8988T (cell line): Measurements from ENCODE around the gene PLPPR1.
"Not testable (repeated sequence)": the region's sequence is repeated elsewhere in the genome, so short reads cannot be mapped to it uniquely, and the experiment has no call there.

Experiments
- DNase-seq: peaks from one replicate; pipeline ENCODE4 v3.0.0; 2011

PLPPR1 gene

DNA sequence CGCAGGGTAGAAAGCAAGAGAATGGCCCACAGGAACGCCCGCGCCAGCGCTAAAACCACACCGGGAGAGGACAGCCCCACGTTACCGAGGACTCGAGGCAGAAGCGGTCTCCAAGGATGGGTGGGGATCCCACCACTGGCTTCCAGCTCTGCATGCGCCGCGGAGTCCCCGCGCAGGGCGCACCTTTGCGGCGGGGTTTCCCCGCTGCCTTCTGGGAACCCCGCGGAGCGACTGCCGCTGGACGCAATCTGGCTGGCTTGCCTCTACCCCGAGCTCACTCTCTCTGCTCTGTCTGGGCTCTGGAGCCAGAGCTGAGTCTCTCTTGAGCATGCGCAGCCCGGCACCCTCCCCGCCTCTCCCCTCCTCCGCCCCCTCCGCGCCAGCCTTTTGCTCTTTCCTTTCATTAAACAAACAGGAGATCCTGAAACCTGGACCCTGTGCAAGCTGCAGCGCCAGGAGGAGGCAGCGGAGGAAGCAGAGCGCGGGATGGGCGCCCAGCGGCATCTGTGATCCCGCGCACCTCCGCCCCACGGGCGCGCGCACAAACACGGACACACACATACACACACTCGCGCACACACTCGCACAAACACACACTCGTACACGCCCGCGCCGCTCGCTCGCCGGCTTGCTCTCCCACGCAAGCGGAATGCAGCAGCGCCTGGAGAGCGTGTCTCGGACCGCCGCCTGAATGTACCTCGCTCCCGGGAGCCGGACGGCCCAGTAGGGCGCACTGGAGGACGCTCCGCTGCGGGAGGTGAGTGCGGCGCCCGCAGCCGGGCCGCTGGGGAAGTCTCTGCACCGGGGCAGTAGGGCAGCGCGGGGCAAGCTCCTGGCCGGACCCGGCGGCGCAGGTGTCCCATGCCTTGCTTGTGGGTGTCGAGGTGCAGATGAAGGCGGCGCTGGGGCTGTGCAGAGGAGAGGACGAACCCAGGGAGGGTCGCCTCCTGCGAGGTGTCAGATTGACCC lies at the start of gene PLPPR1:
PLPPR1 (plus strand) TSS at position 382 of the 969 bp plus-strand sequence.
- DNase-seq = no peak

DNA sequence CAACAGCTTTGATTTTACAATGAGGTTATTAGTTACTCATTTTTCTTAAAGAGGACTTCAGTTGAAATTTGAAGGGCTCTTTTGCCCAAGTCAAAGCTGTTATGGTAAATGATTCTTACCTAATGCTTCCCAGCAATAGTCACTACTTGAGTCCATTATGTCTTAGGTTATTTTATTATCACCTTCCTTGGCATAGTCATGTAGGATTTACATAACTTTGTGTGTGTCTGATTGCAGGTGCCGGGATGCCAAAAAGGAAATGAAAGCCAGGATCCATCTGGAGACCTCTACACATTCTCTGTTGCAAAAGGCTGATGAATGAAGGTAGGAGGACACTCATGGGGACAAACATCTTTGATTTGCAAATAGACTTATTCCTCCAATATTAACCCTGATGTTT lies 38.8 kb upstream of the PLPPR1 start:
- no peak for DNase-seq

DNA sequence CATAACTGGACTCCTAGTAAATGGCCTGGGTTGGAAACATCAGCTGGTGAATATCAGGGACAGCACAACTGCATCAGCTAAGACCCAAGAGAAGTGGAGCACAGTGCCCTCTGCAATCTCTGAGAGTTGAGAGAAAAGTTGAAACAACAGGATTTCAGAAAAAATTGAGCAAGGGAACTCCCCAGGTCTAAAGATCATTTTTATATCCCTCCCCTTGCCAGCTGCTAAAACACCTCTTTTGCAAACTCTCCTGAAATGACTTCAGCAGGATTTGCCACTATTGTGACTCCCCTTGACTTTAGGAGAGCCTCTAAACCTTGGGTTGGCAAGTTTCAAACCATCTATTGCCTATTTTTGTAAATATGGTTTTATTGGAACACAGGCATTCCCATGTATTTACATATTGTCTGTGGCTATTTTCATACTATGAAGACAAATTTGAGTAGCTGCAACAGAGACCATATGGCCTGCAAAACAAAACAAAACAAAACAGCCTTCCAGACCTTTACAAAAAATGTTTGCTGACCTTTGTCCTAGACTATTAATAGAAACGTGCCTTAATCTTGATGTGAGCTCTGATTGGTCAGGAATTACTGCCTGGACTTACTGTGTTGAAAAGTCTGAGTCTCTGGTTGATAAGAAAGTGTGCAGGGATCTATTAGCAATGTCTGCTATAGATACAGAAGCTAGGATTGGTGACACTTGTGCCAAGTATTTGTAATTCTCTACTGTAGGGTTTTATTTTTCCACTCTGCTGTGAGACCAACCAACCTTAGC lies 37.7 kb upstream of the PLPPR1 start:
- DNase-seq = no peak

DNA sequence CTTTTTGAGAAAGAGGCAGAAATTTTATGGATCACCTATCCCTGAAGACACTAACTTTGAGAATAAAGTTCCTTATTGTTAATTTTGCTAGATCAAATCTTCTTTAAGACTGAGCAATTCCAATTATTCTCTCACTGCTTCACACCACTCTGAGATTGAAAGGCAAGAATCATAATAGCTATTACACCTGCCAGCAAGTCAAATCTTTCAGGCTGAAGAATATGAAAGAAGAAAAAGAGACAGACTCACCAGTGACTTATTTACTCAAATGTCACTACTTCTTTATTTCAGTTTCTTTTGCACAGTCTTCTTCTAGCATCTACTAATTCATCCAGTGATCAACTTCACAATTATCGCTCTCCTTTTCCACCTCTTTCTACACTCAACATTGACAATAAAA lies 35.9 kb upstream of the PLPPR1 start:
- DNase-seq = no peak

DNA sequence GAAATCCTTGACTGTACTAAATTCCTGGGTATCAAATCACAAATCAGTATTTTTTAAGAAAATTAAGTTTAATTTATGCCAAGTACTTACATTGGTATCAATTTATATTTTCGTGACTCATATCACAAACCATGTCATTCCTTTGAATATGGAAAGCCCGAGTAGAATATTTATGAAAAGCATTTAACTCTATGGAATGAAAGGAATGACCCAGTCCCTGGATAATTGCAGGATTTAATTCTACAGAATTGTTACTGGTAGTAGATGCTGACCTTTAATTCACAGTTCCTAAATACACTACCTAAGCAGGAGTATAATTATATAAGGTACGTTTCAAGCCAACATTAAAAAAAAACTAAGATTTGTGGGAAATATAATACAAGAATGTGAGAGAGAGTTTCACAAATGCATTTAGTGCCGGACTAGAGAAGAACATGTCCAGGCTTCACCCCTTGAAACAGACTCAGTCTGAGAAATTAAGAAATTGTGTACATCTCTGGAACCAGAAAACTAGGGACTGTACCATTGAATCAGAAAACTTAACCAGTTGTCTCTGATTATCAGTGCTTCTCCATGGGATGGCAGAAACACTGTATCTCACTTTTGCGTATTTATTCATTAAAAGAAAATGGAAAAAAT lies 28.5 kb upstream of the PLPPR1 start:
- no peak for DNase-seq

DNA sequence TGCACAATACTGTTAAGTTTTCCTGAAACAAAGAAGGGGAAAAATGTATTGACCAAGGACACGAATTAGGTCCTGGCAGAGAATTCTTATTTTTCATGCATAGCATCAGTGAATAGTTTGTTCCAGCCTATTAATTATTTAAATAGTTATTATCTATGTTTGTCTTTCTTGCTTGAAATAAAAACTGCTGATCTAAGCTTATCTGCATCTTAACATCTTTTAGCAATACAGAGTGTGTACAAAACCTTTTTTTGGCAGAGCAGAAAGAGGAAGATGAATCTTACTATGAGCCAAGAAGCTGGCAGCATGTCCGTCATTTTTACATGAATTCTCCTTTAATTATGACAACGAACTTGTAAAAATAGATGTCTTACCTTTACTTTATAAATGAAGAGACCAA lies 23.3 kb upstream of the PLPPR1 start:
- no peak for DNase-seq

DNA sequence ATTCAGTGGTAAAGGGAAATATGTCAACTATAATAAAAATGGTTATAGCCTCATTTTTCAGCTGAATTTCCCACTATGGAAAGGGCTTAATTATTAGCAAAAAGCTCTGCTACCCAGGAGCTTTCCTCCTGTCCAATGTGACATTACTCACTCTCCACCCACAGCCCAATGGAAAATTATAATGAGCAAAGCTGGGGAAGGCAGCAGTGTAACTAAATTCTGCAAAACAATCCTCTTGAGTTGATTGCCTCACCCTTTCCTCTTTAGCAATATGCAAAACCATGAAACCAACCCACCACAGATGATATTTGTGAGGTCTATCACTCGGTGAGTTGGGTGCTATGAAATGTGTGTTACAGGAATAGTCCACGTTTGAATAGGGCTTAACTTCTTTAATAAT lies 14.0 kb upstream of the PLPPR1 start:
- no peak for DNase-seq

DNA sequence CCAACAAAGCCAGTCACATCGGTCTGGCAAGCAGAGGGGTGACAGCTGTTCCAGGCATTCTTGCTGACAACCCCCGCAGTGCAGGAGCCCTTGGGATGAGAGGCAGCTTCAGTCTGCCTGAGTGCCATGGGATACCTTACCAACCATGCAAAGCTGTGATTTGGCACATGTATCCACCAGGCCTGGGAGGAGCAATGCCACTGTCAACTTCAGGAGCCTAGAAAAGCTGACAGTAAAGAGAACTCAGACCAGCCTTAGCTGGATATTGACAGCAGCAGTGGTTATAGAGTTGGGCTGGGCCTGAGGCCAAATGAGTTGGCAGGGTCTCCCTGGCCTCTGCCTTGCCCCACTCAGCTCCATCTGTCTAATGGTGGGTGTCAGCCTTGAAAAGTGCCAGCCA lies 10.1 kb upstream of the PLPPR1 start:
- no peak for DNase-seq

DNA sequence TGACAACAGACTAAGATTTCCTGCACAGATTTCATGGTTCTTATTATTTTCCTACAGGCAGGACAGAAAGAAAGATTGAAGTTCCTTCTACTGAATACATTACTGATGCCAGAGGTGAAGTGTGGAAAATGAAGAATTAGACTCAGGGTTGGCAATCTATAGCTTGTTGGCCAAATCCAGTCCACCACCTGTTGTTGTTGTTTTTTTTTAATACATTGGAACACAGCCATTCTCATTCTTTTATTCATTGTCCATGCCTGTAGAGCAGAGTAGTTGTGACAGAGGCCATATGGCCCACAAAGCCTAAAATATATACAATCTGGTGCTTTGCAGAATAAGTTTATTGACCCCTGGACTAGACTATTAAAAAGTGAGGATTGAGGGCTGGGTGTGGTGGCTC lies 5.8 kb upstream of the PLPPR1 start:
- no peak for DNase-seq

DNA sequence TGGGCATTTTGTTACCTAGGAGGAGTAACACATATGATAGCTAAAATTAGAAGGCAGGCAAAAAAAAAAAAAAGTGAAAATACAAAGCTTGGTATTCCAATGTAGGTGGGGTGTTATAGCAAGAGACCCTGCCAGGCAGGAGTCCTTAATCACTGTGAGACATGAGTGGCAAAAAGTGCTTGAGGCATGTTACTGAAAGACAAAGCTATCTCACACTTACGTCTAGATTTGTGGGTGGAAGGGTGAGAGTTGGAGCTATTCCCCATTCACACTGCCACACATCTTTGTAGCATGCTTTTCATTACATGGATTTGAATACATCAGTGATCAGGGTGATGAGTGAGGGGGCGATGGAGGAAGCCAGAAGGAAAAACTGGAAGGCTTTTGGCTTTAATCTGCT lies 2.6 kb upstream of the PLPPR1 start:
- DNase-seq = no peak

DNA sequence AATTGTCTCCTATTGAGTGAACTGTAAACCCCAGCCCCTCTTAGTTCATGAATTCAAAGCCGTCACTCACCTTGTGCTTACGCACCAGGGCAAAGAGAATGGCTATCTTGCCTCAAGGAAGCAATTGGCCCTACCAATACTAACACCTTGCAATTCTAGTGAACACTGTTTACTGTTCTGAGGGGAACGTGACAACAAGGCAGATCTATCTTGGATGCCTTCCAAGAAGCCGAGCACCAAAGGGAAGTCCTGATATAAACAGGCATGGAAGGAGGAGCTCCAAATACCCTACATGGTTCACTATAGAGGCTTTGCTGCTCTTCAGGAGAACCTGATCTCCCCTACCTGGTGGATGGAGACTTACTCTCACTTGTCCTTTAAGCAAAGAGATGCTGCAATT lies 1.7 kb upstream of the PLPPR1 start:
- DNase-seq = no peak

DNA sequence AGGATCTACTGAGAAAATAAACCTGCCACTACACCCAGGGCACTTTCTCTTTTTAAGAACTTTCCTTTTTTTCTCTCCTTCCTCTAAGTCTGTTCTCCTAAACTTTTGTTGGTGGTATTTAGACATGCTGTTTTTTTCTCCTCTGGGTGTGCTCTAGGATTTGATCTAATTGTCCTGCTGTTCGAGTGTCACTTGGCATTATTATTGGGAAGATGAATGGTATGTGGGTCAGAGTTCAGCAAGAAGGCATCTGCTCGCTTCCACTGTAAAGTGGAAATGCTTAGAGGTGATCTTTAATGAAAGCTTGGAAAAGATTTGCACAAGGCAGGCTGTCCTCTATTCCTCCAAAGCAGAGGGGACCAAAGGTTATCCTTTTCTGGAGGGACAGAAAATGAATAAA lies 1.3 kb upstream of the PLPPR1 start:
- DNase-seq = no peak

DNA sequence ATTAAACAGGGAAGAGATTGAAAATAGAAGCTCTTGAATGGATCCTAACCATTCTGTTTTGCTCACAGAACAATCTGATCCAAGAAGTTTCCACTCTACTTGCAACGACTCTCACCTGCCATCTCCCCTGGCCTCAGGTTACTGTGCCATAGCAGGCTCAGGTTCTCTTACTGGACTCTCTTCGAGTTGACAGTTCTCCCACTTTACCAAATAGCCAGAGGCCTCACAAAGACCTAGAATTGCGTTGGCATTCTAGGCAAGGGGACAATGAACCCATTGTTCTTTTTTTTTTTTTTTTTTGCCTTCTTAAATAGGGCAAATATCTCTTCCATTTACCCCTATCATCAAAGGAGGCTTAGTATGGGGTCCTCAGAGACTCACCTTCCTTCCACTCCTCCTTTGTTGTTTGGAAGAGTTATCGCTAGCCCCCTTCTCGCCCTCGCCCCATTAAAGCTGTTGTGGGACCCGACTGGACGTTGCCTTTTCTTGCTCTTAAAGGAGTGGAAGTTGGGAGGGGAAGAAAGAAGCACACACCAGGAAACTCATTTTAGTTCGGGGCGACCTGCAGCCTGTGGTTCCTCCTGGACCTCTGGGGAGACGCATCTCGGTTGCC lies 688 bp upstream of the PLPPR1 start:
- no peak for DNase-seq

DNA sequence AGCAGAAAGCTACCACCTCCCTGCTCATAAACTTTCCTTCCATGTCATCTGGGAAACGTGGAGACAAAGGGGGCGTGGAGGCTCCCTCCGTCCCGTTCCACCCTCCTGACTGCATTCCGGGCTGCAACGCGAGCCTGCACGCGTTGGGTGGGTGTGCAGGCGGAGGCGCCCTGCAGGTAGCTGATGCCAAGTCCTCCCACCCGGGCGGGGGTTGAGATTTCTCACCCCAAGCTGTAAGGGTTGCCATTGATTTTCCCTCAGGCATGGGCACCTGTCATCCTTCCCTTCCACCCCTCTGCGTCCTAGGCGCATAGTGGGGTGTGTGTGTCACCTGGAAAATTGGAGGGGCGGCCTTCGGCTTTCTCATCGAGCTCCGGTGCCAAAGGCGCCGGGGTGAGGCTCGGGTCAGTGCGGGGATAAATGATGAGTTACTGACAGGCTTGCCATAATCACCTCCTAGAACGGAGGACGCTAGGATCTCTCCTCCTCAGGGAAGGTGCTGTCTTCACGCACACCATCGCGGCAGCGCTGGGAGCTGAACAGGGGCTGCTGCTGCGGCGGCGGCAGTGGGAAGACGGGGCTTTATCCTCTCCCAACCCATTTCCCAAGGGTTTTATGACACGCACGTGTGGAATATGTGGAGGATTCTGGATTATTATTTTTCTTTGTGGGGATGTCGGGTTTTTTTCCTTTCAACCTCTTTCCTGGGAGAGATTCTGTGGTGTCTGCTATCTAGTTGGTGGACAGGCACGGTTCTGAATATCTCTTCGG lies 973 bp downstream of the PLPPR1 start:
- no peak for DNase-seq

DNA sequence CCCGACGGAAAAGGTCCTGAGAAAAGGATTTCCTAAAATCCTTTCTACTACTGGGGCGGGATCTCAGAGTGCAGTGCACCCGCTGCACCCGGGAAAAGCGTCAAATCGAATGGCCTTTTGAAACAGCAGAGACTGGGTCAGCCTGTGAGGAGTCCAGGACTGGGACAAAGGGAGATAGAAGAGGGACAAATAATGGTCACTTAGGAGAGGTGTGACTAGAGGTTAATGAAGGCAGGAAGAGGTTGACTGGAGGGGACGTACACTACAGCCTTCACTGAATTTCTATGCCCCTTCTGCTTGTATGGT lies 1.5 kb downstream of the PLPPR1 start:
- DNase-seq = no peak

DNA sequence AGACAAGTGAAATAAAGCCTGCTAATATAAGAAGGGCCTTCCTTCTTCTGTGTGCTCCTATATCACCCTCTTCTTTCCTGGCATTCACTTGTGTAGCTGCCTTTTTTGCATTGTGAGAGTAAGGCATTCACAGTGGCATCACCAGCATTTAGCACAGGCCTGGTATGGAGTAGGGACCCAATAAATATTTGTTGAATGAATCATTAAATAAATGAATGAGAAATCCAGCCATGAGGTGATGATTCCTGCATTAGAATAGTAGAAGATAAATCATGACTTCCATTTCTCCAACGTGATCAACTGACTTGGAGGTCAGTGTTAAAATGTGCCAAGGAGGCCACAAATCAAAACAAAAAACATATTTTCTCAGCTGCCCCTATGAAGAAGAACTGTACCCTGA lies 3.9 kb downstream of the PLPPR1 start:
- DNase-seq = no peak

DNA sequence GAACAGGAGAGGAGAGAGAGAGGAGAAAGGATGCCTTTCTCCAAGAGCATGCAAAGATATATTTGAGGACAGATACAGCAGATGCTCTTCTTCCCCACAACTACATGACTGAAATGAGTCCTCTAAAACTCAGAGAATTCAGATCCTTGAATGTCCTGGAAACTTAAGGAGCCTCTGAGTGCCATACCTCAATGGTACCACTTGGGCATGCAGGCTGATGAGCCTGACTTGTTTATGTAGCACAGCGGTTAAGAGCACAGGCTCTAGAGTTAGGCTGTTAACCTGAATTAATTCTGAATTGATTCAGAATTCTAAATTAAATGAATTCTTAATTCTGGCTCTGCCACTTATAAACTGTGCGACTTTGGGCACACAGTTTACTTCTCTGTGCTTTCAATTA lies 5.7 kb downstream of the PLPPR1 start:
- DNase-seq = no peak

DNA sequence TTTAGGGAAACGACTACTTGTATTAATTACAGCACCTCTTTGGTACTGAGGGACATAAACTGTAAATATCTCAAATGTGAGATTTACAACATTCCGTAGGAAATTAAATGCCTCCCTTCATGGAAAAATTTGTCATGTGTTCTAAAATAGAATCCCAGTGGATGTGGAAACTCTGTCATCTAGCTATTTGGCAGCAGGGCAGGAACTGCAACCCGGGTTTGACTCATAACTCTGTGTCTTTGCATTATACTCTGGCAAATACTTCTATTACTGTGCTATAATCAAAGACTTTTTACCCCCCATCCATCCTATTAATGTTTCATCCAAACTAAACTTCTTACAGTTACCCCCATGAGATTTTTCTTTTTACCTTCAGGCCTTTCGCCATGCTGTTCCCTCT lies 6.6 kb downstream of the PLPPR1 start:
- DNase-seq = no peak

DNA sequence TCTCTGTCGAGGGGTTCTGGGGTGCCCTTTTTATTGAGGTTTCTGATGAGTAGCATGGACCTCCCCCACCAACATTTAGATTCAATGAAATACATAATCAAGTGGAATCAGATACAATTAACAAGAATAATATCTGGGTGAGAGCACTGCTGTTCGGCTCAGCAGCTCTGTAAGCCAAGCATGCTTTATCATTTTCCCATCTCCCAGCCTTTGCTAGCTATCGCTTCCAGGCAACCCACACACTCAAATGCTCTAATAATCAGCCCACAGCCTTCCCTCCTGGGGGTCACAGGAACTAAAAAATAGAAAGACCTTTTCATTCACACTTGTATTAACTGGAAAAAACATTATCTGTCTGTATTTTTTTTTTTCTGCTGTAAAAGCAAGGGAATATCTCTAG lies 8.9 kb downstream of the PLPPR1 start:
- no peak for DNase-seq

DNA sequence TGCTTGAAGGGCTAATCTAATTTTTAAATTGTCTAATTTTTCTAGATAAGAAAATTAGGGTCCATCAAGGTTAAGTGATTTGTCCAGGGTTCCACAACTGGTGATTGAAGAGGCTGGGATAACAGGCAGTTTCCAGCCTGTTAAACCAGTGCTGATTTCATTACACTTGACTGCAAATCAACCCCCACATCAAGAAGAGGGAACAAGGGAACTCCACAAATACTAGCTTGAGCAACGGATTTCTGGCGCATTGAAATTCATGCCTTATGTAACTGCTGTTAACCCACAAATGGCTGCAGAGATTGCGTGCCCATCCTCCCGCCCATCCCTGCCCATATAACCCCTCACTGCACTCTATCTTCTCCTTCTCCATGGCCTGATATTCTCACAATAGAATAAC lies 10.0 kb downstream of the PLPPR1 start:
- DNase-seq = no peak

DNA sequence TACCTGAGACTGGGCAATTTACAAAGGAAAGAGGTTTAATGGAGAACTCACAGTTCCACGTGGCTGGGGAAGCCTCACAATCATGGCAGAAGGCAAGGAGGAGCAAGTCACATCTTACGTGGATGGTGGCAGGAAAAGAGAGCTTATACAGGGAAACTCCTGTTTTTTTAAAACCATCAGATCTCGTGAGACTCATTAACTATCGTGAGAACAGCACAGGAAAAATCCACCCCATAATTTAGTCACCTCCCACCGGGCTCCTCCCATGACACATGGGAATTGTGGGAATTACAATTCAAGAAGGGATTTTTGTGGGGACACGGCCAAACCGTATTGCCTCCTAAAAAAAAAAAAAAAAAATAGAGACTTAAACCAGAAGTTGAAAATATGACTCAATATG lies 11.1 kb downstream of the PLPPR1 start:
- not testable (repeated sequence) for DNase-seq

DNA sequence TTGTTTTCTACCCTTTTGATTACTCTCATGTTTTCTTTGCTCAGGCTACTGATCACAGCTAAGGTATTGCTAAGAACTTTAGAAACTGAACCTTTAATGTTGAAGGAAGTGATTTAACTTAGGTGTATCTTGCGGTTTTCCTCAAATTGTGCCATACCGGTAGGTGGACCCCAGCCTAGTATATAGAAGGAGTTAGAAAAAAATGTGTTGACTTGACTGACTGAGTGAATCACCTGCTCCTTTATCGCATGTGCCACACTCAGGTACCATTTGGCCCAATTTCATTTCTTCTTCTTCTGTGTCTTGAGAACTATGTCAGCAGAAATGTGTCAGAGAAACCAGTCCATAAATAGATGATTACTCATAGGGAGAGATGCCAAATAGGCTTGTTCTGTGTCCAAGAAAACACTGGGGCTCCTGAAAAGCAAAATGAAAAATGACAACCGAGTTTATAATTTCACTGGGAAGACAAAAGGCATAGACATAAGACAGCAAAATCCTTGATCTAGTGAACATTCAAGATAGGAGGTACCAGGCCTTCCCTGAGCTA lies 19.4 kb downstream of the PLPPR1 start:
- no peak for DNase-seq
